ENCODE data around the gene GNAT3. TPM values are rescaled to one million over a fixed set of nuclear protein-coding genes. Genes with fewer than 3 reads are reported as not detected.

The GNAT3 gene
- total RNA-seq, 1 donor from 2014 or later, result not detected

- Histone ChIP-seq H3K4me1 (no peaks in the 10 kb centered on the region), H3K9me3 (no peaks in the 10 kb centered on the region), H3K36me3 (no peaks in the 10 kb centered on the region), H3K4me3 (no peak overlapping the region), H3K27me3 (no peaks in the 10 kb centered on the region), H3K27ac (no peak overlapping the region)
- DNase-seq (ENCODE audit: low spot score in 2 of 2), result no peak
- intact Hi-C loops (cut with DNase I), result no loop called here
- no peak for TF ChIP-seq CTCF (IDR thresholded peaks at IDR 0.05)
Observed at GRCh38 chr7:80410081-80410480, 101.8 kb downstream of the GNAT3 start.

Other genes starting within 250 kb of the GNAT3 start
- 302 TPM for gene CD36, start 126.6 kb upstream of the GNAT3 start, total RNA-seq